ENCODE results near the gene SF3A2.

GRCh38 chr19:2252797-2253105 is 16.1 kb downstream of the SF3A2 start:
- no peak for TF ChIP-seq POLR2AphosphoS5 (IDR thresholded peaks at IDR 0.05; ENCODE audit: low read depth, low read length)
- TF ChIP-seq POLR2A (IDR thresholded peaks at IDR 0.05; ENCODE audit: low read depth, low read length): no peak
- no peak for TF ChIP-seq TAF1 (IDR thresholded peaks at IDR 0.05; ENCODE audit: low read depth, low read length)
- no peak for TF ChIP-seq SPI1 (IDR thresholded peaks at IDR 0.05; ENCODE audit: low read depth, low read length)

Data from GM12891 (cell line).